ENCODE measurements around the gene CACNA2D1.
"Not testable (repeated sequence)": the region's sequence is repeated elsewhere in the genome, so short reads cannot be mapped to it uniquely, and the experiment has no call there.

Gene CACNA2D1

GRCh38 chr7:82389876-82390275, 53.7 kb downstream of the CACNA2D1 start:
- FAIRE-seq, result no peak

GRCh38 chr7:82388138-82388537, 55.4 kb downstream of the CACNA2D1 start:
- peak; percentile 33 for FAIRE-seq

GRCh38 chr7:82386571-82386970, 57.0 kb downstream of the CACNA2D1 start:
- not testable (repeated sequence) for FAIRE-seq

- FAIRE-seq, result no peak
Observed at GRCh38 chr7:82384779-82385178, 58.8 kb downstream of the CACNA2D1 start.

GRCh38 chr7:82384051-82384464, 59.5 kb downstream of the CACNA2D1 start:
- no peak for FAIRE-seq

GRCh38 chr7:82382276-82382675, 61.3 kb downstream of the CACNA2D1 start:
- no peak for FAIRE-seq

GRCh38 chr7:82376739-82377138, 66.8 kb downstream of the CACNA2D1 start:
- FAIRE-seq, result no peak

- peak; percentile 21 for FAIRE-seq
Observed at GRCh38 chr7:82375713-82376112, 67.9 kb downstream of the CACNA2D1 start.

- FAIRE-seq, result no peak
Observed at GRCh38 chr7:82375129-82375528, 68.4 kb downstream of the CACNA2D1 start.

GRCh38 chr7:82373926-82374635, 69.5 kb downstream of the CACNA2D1 start:
- no peak for FAIRE-seq

GRCh38 chr7:82364671-82365070, 78.9 kb downstream of the CACNA2D1 start:
- FAIRE-seq, result no peak

GRCh38 chr7:82364048-82364447, 79.5 kb downstream of the CACNA2D1 start:
- FAIRE-seq, result no peak

- FAIRE-seq, result no peak
Observed at GRCh38 chr7:82362129-82362706, 81.4 kb downstream of the CACNA2D1 start.

- FAIRE-seq, result peak; percentile 88
Observed at GRCh38 chr7:82360591-82361368, 82.8 kb downstream of the CACNA2D1 start.

- peak; percentile 97 for FAIRE-seq
Observed at GRCh38 chr7:82359426-82359825, 84.2 kb downstream of the CACNA2D1 start.

- no peak for FAIRE-seq
Observed at GRCh38 chr7:82358923-82359322, 84.7 kb downstream of the CACNA2D1 start.

- FAIRE-seq, result peak; percentile 36
Observed at GRCh38 chr7:82358009-82358578, 85.5 kb downstream of the CACNA2D1 start.

GRCh38 chr7:82348251-82348650, 95.3 kb downstream of the CACNA2D1 start:
- FAIRE-seq, result no peak

- no peak for FAIRE-seq
Observed at GRCh38 chr7:82347808-82348207, 95.8 kb downstream of the CACNA2D1 start.

- no peak for FAIRE-seq
Observed at GRCh38 chr7:82345886-82346285, 97.7 kb downstream of the CACNA2D1 start.

- no peak for FAIRE-seq
Observed at GRCh38 chr7:82343716-82344115, 99.9 kb downstream of the CACNA2D1 start.

GRCh38 chr7:82339958-82340357, 103.6 kb downstream of the CACNA2D1 start:
- FAIRE-seq, result no peak

- FAIRE-seq, result no peak
Observed at GRCh38 chr7:82335927-82336326, 107.7 kb downstream of the CACNA2D1 start.

- peak; percentile 68 for FAIRE-seq
Observed at GRCh38 chr7:82335001-82335400, 108.6 kb downstream of the CACNA2D1 start.
